Measurements from ENCODE around the gene ABRACL.

GRCh38 chr6:139020689-139021088 is 7.9 kb upstream of the ABRACL start:
- TF ChIP-seq CTCF (conservative IDR thresholded peaks at IDR 0.05 in 1 of 2, IDR thresholded peaks at IDR 0.05 in 1 of 2; ENCODE audit: low read depth in 1 of 2, low read length in 2 of 2) (no peak), EZH2 (IDR thresholded peaks at IDR 0.05; ENCODE audit: low read length, missing control alignments) (no peak)
